Measurements from ENCODE around the gene ADAR. TPM values are rescaled to one million over a fixed set of nuclear protein-coding genes. Genes with fewer than 3 reads are reported as not detected.

The ADAR gene
- total and polyA plus RNA-seq, 10 donors, result 25.6 to 249 (median 225) TPM

GRCh38 chr1:154550657-154551056 lies 57.3 kb downstream of the ADAR start:
- H3K27me3 ChIP-seq (replicated peaks in 1 of 7), result no peaks in the 10 kb centered on the region
- H3K27ac ChIP-seq, result no peak overlapping the region
- WGBS, 5 donors, result 69 to 86% (median 74%) methylated on average over 6 of the region's 6 CpGs

GRCh38 chr1:154550070-154550469 lies 57.9 kb downstream of the ADAR start:
- Histone ChIP-seq H3K36me3 (peaks cover 27 to 71% (median 67%) of the 10 kb centered on the region in 6 donors), H3K4me3 (no peak overlapping the region), H3K4me1 (peaks cover 0 to 61% (median 11%) of the 10 kb centered on the region in 6 donors), H3K9me3 (no peaks in the 10 kb centered on the region), H3K27ac (no peak overlapping the region), H3K27me3 (replicated peaks in 1 of 7) (no peaks in the 10 kb centered on the region)
- TF ChIP-seq POLR2A (IDR thresholded peaks at IDR 0.05) (no peak), POLR2AphosphoS5 (IDR thresholded peaks at IDR 0.05) (peak in 1 of 3 donors; percentile 13), CTCF (IDR thresholded peaks at IDR 0.05 in 8 of 11, conservative IDR thresholded peaks at IDR 0.05 in 3 of 11) (no peak)
- DNase-seq, result no peak
- WGBS, 5 donors, result 71 to 85% (median 82%) methylated on average over 5 of the region's 5 CpGs
- intact Hi-C loops (cut with DNase I; ENCODE audit: low total_unique reads), result no loop called here

More at GRCh38 chr1:154550657-154551056, 57.3 kb downstream of the ADAR start:
- no peak for DNase-seq
- peaks cover 28 to 77% (median 73%) of the 10 kb centered on the region in 6 donors for H3K36me3 ChIP-seq
- no peak overlapping the region for H3K4me3 ChIP-seq
- intact Hi-C loops (cut with DNase I; ENCODE audit: low total_unique reads), result no loop called here
- TF ChIP-seq POLR2A (IDR thresholded peaks at IDR 0.05), result no peak
- TF ChIP-seq CTCF (IDR thresholded peaks at IDR 0.05 in 8 of 11, conservative IDR thresholded peaks at IDR 0.05 in 3 of 11), result no peak
- no peak for TF ChIP-seq POLR2AphosphoS5 (IDR thresholded peaks at IDR 0.05)
- H3K9me3 ChIP-seq, result no peaks in the 10 kb centered on the region
- peaks cover 5 to 67% (median 12%) of the 10 kb centered on the region in 6 donors for H3K4me1 ChIP-seq

- peak overlapping the region in 2 of 8 donors; percentile 43 to 53 for H3K27ac ChIP-seq
- DNase-seq, result no peak
- H3K4me1 ChIP-seq, result peaks cover 0 to 53% (median 11%) of the 10 kb centered on the region in 6 donors
- H3K36me3 ChIP-seq, result peaks cover 20 to 63% (median 59%) of the 10 kb centered on the region in 6 donors
- WGBS, 5 donors, result 78 to 91% (median 87%) methylated on average over 3 of the region's 3 CpGs
- no peaks in the 10 kb centered on the region for H3K27me3 ChIP-seq (replicated peaks in 1 of 7)
- no peaks in the 10 kb centered on the region for H3K9me3 ChIP-seq
- H3K4me3 ChIP-seq, result no peak overlapping the region
- intact Hi-C loops (cut with DNase I; ENCODE audit: low total_unique reads), result loop anchor here (5.0 kb wide), 1 partner anchor 67 kb away; no protein-coding TSS in a partner anchor
- TF ChIP-seq CTCF (IDR thresholded peaks at IDR 0.05 in 8 of 11, conservative IDR thresholded peaks at IDR 0.05 in 3 of 11) (no peak), POLR2AphosphoS5 (IDR thresholded peaks at IDR 0.05) (no peak), POLR2A (IDR thresholded peaks at IDR 0.05) (no peak)
Measured at GRCh38 chr1:154549202-154549770, 58.7 kb downstream of the ADAR start.

GRCh38 chr1:154548028-154548427 lies 60.0 kb downstream of the ADAR start:
- H3K27ac ChIP-seq, result peak overlapping the region in 4 of 8 donors; percentile 1 to 53 (median 40)
- WGBS, 5 donors, result 25 to 64% (median 41%) methylated on average over 1 of the region's 1 CpG
- intact Hi-C loops (cut with DNase I; ENCODE audit: low total_unique reads), result loop anchor here (5.0 kb wide), 1 partner anchor 66 kb away; no protein-coding TSS in a partner anchor

More at GRCh38 chr1:154548028-154548427, 60.0 kb downstream of the ADAR start:
- peak; percentile 17 for DNase-seq
- Histone ChIP-seq H3K4me3 (no peak overlapping the region), H3K27me3 (replicated peaks in 1 of 7) (no peaks in the 10 kb centered on the region), H3K4me1 (peaks cover 0 to 41% (median 11%) of the 10 kb centered on the region in 6 donors), H3K36me3 (peaks cover 15 to 51% (median 47%) of the 10 kb centered on the region in 6 donors), H3K9me3 (no peaks in the 10 kb centered on the region)
- TF ChIP-seq POLR2AphosphoS5 (IDR thresholded peaks at IDR 0.05) (no peak), CTCF (IDR thresholded peaks at IDR 0.05 in 8 of 11, conservative IDR thresholded peaks at IDR 0.05 in 3 of 11) (no peak), POLR2A (IDR thresholded peaks at IDR 0.05) (no peak)

Data from spleen (tissue), 11 donors.